DND-41 (cell line): Measurements from ENCODE around the gene CCL20.

Experiments
- CTCF ChIP-seq: IDR thresholded peaks from 2 replicates; pipeline ENCODE4 v1.5.1; 2012; ENCODE audit warnings: borderline replicate concordance, low read length, moderate library complexity, mild to moderate bottlenecking; ENCODE audit not compliant: poor library complexity, severe bottlenecking; ENCODE audit errors: extremely low read depth
- EZH2 ChIP-seq: IDR thresholded peaks from 3 replicates; pipeline ENCODE4 v1.6.1; 2012; ENCODE audit warnings: borderline replicate concordance, low read depth, mild to moderate bottlenecking, moderate library complexity, low read length, inconsistent platforms; ENCODE audit not compliant: severe bottlenecking

GRCh38 chr2:227812001-227812400 is 1.6 kb upstream of the CCL20 start:
- no peak for TF ChIP-seq EZH2
- TF ChIP-seq CTCF: no peak
